HepG2 (cell line): Measurements from ENCODE around the gene MYH9. TPM values are rescaled to one million over a fixed set of nuclear protein-coding genes. Genes with fewer than 3 reads are reported as not detected.
A peak's percentile ranks its signal among the peaks of the same experiment; 100 is the strongest.

Source experiments
- ARNT ChIP-seq: fragments of 450-650 bp; IDR thresholded peaks from 2 replicates; pipeline ENCODE4 v1.6.1; 2017
- ASH2L ChIP-seq: fragments of 300-600, 200-600 bp; sonication (generic); IDR thresholded peaks from 2 replicates; pipeline ENCODE4 v1.7.0; 2017; ENCODE audit warnings: low read depth, mild to moderate bottlenecking, moderate library complexity, mixed read lengths, low read length; ENCODE audit not compliant: insufficient read length
- EP300 ChIP-seq, 3 experiments: sonication (generic) in 1 of 3; formaldehyde crosslinking in 1 of 3; IDR thresholded peaks; 2 replicates each; pipeline versions ENCODE4 v1.5.1 to v1.6.1; 2011 to 2020; ENCODE audit warnings: low read depth in 2 of 3, low read length in 2 of 3, borderline replicate concordance in 1 of 3, improper control_type of control experiment in 1 of 3, mild to moderate bottlenecking in 1 of 3, missing genetic modification reagents in 1 of 3, moderate library complexity in 1 of 3
- GFI1 ChIP-seq: sonication (generic); formaldehyde crosslinking; IDR thresholded peaks from 2 replicates; pipeline ENCODE4 v1.5.0; 2020; ENCODE audit warnings: missing genetic modification reagents, mild to moderate bottlenecking, borderline replicate concordance
- HNRNPL ChIP-seq: fragments of 200-400 bp; formaldehyde crosslinking; IDR thresholded peaks from 2 replicates; pipeline ENCODE4 v1.6.1; 2017; ENCODE audit warnings: mild to moderate bottlenecking, low read depth, low read length
- MATR3 ChIP-seq: sonication (generic); formaldehyde crosslinking; IDR thresholded peaks from 2 replicates; pipeline ENCODE4 v1.4.0; 2020; ENCODE audit warnings: missing genetic modification reagents
- MIER2 ChIP-seq: IDR thresholded peaks from 2 replicates; pipeline ENCODE4 v1.6.1; 2016; ENCODE audit warnings: missing biosample characterization, missing genetic modification reagents
- MLLT10 ChIP-seq: sonication (generic); formaldehyde crosslinking; IDR thresholded peaks from 2 replicates; pipeline ENCODE4 v1.4.0; 2020; ENCODE audit warnings: missing genetic modification reagents
- RERE ChIP-seq: IDR thresholded peaks from 2 replicates; pipeline ENCODE4 v1.6.1; 2016; ENCODE audit warnings: low read depth, missing genetic modification reagents, missing compliant biosample characterization
- SIN3A ChIP-seq: IDR thresholded peaks from 2 replicates; pipeline ENCODE4 v1.6.1; 2011; ENCODE audit warnings: low read depth, mild to moderate bottlenecking, control low read depth, low read length, borderline replicate concordance
- THAP11 ChIP-seq: IDR thresholded peaks from 2 replicates; pipeline ENCODE4 v1.6.1; 2016; ENCODE audit warnings: missing biosample characterization, missing genetic modification reagents
- THYN1 ChIP-seq: sonication (generic); formaldehyde crosslinking; IDR thresholded peaks from 2 replicates; pipeline ENCODE4 v1.8.1; 2023; ENCODE audit warnings: low read depth, mild to moderate bottlenecking, moderate library complexity, missing genetic modification reagents, borderline replicate concordance
- TRIM22 ChIP-seq: fragments of 450-650 bp; IDR thresholded peaks from 2 replicates; pipeline ENCODE4 v1.6.1; 2017
- ZNF256 ChIP-seq: sonication (generic); formaldehyde crosslinking; conservative IDR thresholded peaks from 2 replicates; pipeline ENCODE4 v1.4.0; 2020; ENCODE audit warnings: missing genetic modification reagents
- ZNF431 ChIP-seq: sonication (generic); formaldehyde crosslinking; IDR thresholded peaks from 2 replicates; pipeline ENCODE4 v1.9.0; 2022; ENCODE audit warnings: missing genetic modification reagents, low read depth, mild to moderate bottlenecking, borderline replicate concordance
- ZNF446 ChIP-seq: sonication (generic); formaldehyde crosslinking; IDR thresholded peaks from 2 replicates; pipeline ENCODE4 v1.5.0; 2020; ENCODE audit warnings: mild to moderate bottlenecking, missing genetic modification reagents
- ZNF580 ChIP-seq: IDR thresholded peaks from 2 replicates; pipeline ENCODE4 v1.6.1; 2016; ENCODE audit warnings: low read depth, borderline replicate concordance
- ZNF704 ChIP-seq: sonication (generic); formaldehyde crosslinking; IDR thresholded peaks from 2 replicates; pipeline ENCODE4 v1.8.1; 2023; ENCODE audit warnings: mild to moderate bottlenecking, inconsistent platforms, moderate library complexity, missing genetic modification reagents, borderline replicate concordance
- ZNF772 ChIP-seq: sonication (generic); formaldehyde crosslinking; IDR thresholded peaks from 2 replicates; pipeline ENCODE4 v1.5.0; 2020; ENCODE audit warnings: mild to moderate bottlenecking, missing genetic modification reagents
- ZNF83 ChIP-seq: sonication (generic); formaldehyde crosslinking; IDR thresholded peaks from 2 replicates; pipeline ENCODE4 v1.4.0; 2020; ENCODE audit warnings: missing genetic modification reagents, mild to moderate bottlenecking, borderline replicate concordance
- polyA plus RNA-seq, 8 experiments: library from polyadenylated mRNA; depleted of rRNA in 3 of 8; stranded (reverse) in 7 of 8; unstranded in 1 of 8; fragments of >200 nt; fragmentation: Illumina TruSeq in 4 of 8; extraction: Trizol in 4 of 8; gene quantifications; 2 replicates each; pipeline versions ENCODE4 v1.2.1 to v1.2.3, GENCODE V29; 2011 to 2016; ENCODE audit warnings: low read depth in 4 of 8, missing spikeins in 1 of 8, mixed read lengths in 1 of 8; ENCODE audit not compliant: insufficient read depth in 1 of 8
- total RNA-seq, 5 experiments: library from RNA; depleted of rRNA; stranded (reverse); fragments of >200 nt; fragmentation: Illumina TruSeq; extraction: Trizol; gene quantifications; 2 replicates each; pipeline ENCODE4 v1.2.3, GENCODE V29; 2016; ENCODE audit warnings: low read depth in 1 of 5

Gene MYH9
- total and polyA plus RNA-seq, 2 of the 13 experiments (the other 11 are each of a cell fraction or from before 2014, with no cell fraction given): 50.7 to 98.5 TPM

GRCh38 chr22:36409911-36410756 is 22.4 kb upstream of the MYH9 start (continued):
- TF ChIP-seq ZNF704 (CRISPR knock-in tag): no peak
- TF ChIP-seq ASH2L: no peak
- no peak for TF ChIP-seq THYN1
- 0 out of 2 replicates have a peak, but pooled peaks have one; percentile 44 for TF ChIP-seq ZNF83 (CRISPR knock-in tag)
- peak; percentile 73; the same call in 1 of the 2 replicates for TF ChIP-seq ZNF772 (CRISPR knock-in tag)
- TF ChIP-seq ZNF580 (CRISPR knock-in tag): 0 out of 2 replicates have a peak, but pooled peaks have one; percentile 68
- TF ChIP-seq MIER2 (CRISPR knock-in tag): no peak
- TF ChIP-seq HNRNPL: peak; percentile 96
- TF ChIP-seq ARNT: no peak
- no peak for TF ChIP-seq SIN3A
- 0 out of 2 replicates have a peak, but pooled peaks have one; percentile 81 for TF ChIP-seq ZNF446 (CRISPR knock-in tag)
- TF ChIP-seq GFI1 (CRISPR knock-in tag): peak; percentile 94
- TF ChIP-seq TRIM22: no peak
- no peak for TF ChIP-seq MLLT10 (CRISPR knock-in tag)
- TF ChIP-seq THAP11: peak; percentile 75
- no peak; the same call in 1 of the 2 replicates for TF ChIP-seq ZNF431 (CRISPR knock-in tag)
- TF ChIP-seq ZNF256 (CRISPR knock-in tag): peak; percentile 77; the same call in 1 of the 2 replicates
- TF ChIP-seq MATR3 (CRISPR knock-in tag): no peak
- 0 out of 2 replicates have a peak, but pooled peaks have one; percentile 15 for TF ChIP-seq RERE
- TF ChIP-seq EP300 (IDR thresholded peaks at IDR 0.05; ENCODE audit: low read depth in 2 of 2, low read length in 2 of 2): no peak
- 0 out of 2 replicates have a peak, but pooled peaks have one; percentile 5 for TF ChIP-seq EP300 (CRISPR knock-in tag; IDR thresholded peaks at IDR 0.05; ENCODE audit: borderline replicate concordance)
